SU-DHL-6 (cell line): ENCODE results near the gene UMODL1.

Experiments used
- CTCF ChIP-seq: fragments of 200-600 bp; sonication (generic); IDR thresholded peaks from one replicate; pipeline ENCODE4 v1.5.1; 2017; ENCODE audit warnings: antibody characterized with exemption, mild to moderate bottlenecking, low read length, moderate library complexity; ENCODE audit not compliant: insufficient read depth, poor library complexity, severe bottlenecking
- EZH2phosphoT487 ChIP-seq: fragments of 200-600 bp; sonication (generic), shearing (Covaris generic); conservative IDR thresholded peaks from 2 replicates; pipeline ENCODE4 v1.6.1; 2018; ENCODE audit warnings: mild to moderate bottlenecking, antibody characterized with exemption, low read length, moderate library complexity, mixed read lengths

GRCh38 chr21:42098957-42099505 lies 27.9 kb downstream of the UMODL1 start:
- TF ChIP-seq CTCF: no peak
- TF ChIP-seq EZH2phosphoT487: no peak
